Measurements from ENCODE around the gene CDH6.
A peak's percentile ranks its signal among the peaks of the same experiment; 100 is the strongest.
"Not testable (repeated sequence)": the region's sequence is repeated elsewhere in the genome, so short reads cannot be mapped to it uniquely, and the experiment has no call there.

The CDH6 gene

GRCh38 chr5:31346896-31347551, 153.5 kb downstream of the CDH6 start:
- TF ChIP-seq POLR2A (IDR thresholded peaks at IDR 0.05; ENCODE audit: low read depth, low read length), result no peak
- FAIRE-seq, result no peak
- no peak for DNase-seq (ENCODE audit: insufficient read length, low spot score)

GRCh38 chr5:31347552-31347905, 154.0 kb downstream of the CDH6 start:
- no peak for TF ChIP-seq POLR2A (IDR thresholded peaks at IDR 0.05; ENCODE audit: low read depth, low read length)
- FAIRE-seq (no peak), DNase-seq (ENCODE audit: insufficient read length, low spot score) (no peak)

GRCh38 chr5:31350395-31350794, 156.9 kb downstream of the CDH6 start:
- no peak for TF ChIP-seq POLR2A (IDR thresholded peaks at IDR 0.05; ENCODE audit: low read depth, low read length)
- DNase-seq (ENCODE audit: insufficient read length, low spot score), result no peak
- FAIRE-seq, result no peak

- FAIRE-seq (no peak), DNase-seq (ENCODE audit: insufficient read length, low spot score) (no peak)
- TF ChIP-seq POLR2A (IDR thresholded peaks at IDR 0.05; ENCODE audit: low read depth, low read length), result no peak
Measured at GRCh38 chr5:31355337-31355736, 161.9 kb downstream of the CDH6 start.

- no peak for FAIRE-seq
Measured at GRCh38 chr5:31357038-31357437, 163.6 kb downstream of the CDH6 start.

GRCh38 chr5:31359839-31360238, 166.4 kb downstream of the CDH6 start:
- DNase-seq (ENCODE audit: insufficient read length, low spot score) (no peak), FAIRE-seq (no peak)
- TF ChIP-seq POLR2A (IDR thresholded peaks at IDR 0.05; ENCODE audit: low read depth, low read length), result no peak

More at GRCh38 chr5:31357038-31357437, 163.6 kb downstream of the CDH6 start:
- TF ChIP-seq POLR2A (IDR thresholded peaks at IDR 0.05; ENCODE audit: low read depth, low read length), result no peak
- no peak for DNase-seq (ENCODE audit: insufficient read length, low spot score)

- no peak for TF ChIP-seq POLR2A (IDR thresholded peaks at IDR 0.05; ENCODE audit: low read depth, low read length)
- DNase-seq (ENCODE audit: insufficient read length, low spot score) (peak; percentile 20), FAIRE-seq (peak; percentile 38)
Measured at GRCh38 chr5:31361234-31361633, 167.7 kb downstream of the CDH6 start.

- FAIRE-seq; DNase-seq (ENCODE audit: insufficient read length, low spot score): not testable (repeated sequence)
Measured at GRCh38 chr5:31361704-31362528, 168.4 kb downstream of the CDH6 start.

- FAIRE-seq (no peak), DNase-seq (ENCODE audit: insufficient read length, low spot score) (no peak)
- TF ChIP-seq POLR2A (IDR thresholded peaks at IDR 0.05; ENCODE audit: low read depth, low read length), result no peak
Measured at GRCh38 chr5:31362529-31362900, 169.0 kb downstream of the CDH6 start.

GRCh38 chr5:31362931-31363568, 169.6 kb downstream of the CDH6 start:
- no peak for TF ChIP-seq POLR2A (IDR thresholded peaks at IDR 0.05; ENCODE audit: low read depth, low read length)
- FAIRE-seq (no peak), DNase-seq (ENCODE audit: insufficient read length, low spot score) (no peak)

GRCh38 chr5:31364881-31365636, 171.6 kb downstream of the CDH6 start:
- DNase-seq (ENCODE audit: insufficient read length, low spot score), result no peak
- no peak for TF ChIP-seq POLR2A (IDR thresholded peaks at IDR 0.05; ENCODE audit: low read depth, low read length)
- FAIRE-seq, result no peak

- FAIRE-seq (no peak), DNase-seq (ENCODE audit: insufficient read length, low spot score) (no peak)
- no peak for TF ChIP-seq POLR2A (IDR thresholded peaks at IDR 0.05; ENCODE audit: low read depth, low read length)
Measured at GRCh38 chr5:31365776-31366175, 172.3 kb downstream of the CDH6 start.

GRCh38 chr5:31366941-31367340, 173.5 kb downstream of the CDH6 start:
- no peak for FAIRE-seq
- TF ChIP-seq POLR2A (IDR thresholded peaks at IDR 0.05; ENCODE audit: low read depth, low read length), result no peak
- no peak for DNase-seq (ENCODE audit: insufficient read length, low spot score)

- FAIRE-seq (no peak), DNase-seq (ENCODE audit: insufficient read length, low spot score) (no peak)
- no peak for TF ChIP-seq POLR2A (IDR thresholded peaks at IDR 0.05; ENCODE audit: low read depth, low read length)
Measured at GRCh38 chr5:31372124-31372523, 178.6 kb downstream of the CDH6 start.

Data from H54 (cell line).